ENCODE results near the gene PLCD4.

Gene PLCD4

DNA sequence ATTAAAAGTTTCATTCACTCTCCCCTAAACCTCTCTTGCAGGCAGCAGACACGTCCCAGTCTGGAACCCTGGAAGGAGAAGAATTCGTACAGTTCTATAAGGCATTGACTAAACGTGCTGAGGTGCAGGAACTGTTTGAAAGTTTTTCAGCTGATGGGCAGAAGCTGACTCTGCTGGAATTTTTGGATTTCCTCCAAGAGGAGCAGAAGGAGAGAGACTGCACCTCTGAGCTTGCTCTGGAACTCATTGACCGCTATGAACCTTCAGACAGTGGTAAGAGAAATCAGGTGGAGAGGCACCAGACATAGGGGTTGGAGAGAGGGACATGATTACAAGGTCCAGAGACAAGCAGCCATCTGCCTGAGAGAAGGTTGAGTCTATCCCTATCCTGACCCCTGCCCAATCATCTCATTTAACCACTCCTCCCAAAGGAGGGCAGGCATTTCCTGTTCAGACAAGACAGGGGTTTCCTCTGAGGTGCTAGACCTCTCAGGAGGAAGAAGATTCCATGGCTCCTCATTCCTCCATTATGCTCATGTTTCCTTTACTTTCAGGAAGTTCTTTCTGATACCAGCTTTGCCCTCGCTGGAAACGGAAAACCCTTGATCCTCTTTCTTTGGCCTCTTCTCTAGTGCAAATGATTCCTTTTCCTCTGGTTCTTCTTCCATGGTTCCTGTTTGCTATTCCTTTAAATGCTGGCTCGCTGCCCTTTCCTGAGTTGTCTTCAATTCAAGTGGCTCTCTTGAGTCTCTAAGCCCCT is 15.1 kb downstream of the PLCD4 start:
- DNase-seq, result no peak

DNA sequence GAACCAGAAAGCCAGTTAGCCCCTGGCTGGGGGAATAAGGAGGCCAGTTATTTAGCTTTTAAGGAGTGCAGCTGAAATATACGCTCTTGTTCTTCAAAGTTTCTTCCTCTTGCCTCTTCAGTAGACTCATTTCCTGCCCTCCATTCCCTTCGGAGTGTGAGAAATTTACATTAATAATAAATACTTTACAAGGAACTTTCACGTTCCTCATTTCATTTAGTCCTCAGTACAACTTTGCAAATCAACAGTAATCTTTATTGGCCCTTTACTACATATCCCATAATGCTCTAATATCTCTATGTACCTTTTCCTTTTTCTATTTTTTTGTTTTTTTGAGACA is 15.6 kb downstream of the PLCD4 start:
- DNase-seq, result no peak

DNA sequence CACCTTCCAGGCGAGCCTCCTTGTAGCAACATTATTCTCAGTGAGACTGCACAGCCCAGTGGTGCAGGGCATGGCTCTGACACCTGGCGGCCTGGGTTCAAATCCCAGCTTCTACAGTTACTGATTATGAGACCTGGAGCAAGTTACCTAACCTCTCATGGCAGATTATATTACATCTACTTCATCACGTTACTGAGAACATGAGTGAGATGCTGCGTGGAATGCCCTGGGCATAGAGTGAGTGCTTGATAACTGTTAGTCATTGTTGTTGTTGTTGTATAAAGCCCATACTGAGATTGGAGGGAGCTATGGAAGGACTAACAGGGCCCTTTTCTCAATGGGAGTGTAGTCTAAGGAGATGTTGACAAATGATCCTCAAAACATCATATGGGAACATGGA is 18.7 kb downstream of the PLCD4 start:
- no peak for DNase-seq

DNA sequence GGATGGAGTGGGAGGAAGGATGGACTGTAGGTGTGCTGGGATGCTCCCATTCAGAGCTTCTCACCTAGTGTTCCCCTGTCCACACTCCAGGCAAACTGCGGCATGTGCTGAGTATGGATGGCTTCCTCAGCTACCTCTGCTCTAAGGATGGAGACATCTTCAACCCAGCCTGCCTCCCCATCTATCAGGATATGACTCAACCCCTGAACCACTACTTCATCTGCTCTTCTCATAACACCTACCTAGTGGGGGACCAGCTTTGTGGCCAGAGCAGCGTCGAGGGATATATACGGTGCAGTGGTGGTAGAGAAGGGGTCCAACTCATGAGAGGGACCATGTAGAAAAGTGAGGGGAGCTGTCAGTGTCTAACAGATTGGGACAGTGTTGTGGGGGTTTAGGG is 20.2 kb downstream of the PLCD4 start:
- DNase-seq, result no peak

DNA sequence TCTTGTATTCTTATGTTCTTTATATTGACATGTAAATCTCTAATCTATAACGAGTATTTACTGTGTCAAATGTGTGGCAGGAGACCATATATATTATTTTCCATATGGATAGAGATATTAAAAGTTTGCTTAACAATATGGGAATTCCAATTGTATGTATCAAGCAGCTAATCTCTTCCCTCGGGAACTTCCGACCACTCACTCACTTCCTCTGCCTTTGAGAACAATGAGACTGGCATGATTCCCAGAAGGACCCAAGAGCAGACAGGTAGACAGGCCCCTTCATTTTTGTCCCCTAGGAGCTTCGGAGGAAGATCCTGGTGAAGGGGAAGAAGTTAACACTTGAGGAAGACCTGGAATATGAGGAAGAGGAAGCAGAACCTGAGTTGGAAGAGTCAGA is 24.1 kb downstream of the PLCD4 start:
- no peak for DNase-seq

DNA sequence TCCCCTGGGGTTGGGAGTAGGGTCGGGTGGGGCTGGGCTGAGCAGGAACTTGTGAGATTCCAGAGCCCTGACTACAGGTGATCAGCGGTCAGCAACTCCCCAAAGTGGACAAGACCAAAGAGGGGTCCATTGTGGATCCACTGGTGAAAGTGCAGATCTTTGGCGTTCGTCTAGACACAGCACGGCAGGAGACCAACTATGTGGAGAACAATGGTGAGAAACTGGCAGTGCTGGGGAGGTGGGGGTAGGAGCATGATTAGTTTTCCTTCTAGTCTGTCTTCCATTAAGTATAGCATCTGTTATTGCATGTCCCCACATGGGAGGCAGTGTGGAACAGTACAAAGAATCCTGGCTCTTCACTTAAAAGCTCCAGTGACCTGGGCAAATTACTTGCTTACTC is 28.0 kb downstream of the PLCD4 start:
- no peak for DNase-seq

DNA sequence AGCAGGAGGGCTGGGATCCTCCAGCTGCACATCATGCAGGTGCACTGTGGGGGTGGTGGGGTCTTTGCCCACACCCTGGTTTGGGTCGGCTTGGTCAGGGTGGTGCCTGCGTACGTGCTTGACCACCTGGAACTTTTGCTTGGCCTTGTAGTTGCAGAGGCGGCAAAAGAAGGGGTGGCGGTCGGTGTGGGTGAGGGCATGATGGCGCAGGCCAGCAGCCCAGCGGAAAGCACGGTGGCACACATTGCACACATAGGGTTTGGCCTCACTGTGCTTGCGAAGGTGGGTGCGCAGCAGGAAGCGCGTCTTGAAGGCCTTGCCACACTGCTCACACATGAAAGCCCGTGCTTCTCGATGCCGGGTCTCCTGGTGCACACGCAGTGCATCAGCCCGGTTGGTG is 30.7 kb downstream of the PLCD4 start:
- DNase-seq, result no peak

DNA sequence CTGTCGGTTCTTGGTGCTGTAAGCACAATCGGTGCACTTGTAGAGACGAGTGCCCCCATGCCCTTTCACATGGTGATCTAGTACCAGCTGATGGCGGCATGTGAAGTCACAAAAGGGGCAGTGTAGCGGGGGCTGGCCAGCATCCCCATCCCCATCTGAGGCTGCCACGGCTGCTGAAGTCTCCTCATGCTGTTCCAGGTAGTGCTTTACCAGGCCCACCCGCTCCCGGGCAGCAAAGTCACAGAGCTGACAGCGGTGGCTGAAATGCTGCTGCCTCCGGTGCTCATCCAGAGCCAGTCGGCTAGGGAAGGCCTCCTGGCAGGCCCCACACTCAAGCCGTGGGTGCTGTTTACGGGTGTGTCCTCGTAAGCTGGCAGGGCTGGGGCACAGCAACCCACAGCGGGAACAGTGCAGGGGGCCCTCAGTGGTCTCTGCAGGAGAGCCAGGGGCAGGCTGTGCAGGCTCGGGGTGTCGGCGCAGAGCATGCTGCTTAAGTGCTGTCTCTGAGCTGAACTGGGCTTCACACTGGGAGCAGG is 34.5 kb downstream of the PLCD4 start:
- no peak for DNase-seq

DNA sequence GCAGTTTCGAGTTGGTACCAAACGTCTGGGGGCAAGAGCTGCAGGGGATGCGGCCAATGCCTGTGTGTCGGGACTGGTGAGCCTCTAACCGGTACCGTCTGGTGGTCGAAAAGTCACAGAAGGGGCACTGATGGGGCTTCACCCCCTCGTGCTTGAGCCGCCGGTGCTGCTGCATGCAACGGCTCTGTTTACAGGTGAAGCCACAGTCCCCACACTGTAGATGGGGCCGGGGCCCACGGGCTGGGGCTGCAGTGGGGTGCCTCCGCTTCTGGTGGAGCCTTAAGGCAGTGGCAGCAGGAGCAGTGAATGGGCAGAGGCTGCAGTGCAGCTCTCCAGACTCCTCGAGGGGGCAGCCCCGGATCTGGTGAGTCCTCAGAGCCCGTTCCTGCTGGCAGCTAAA is 35.1 kb downstream of the PLCD4 start:
- DNase-seq, result no peak

DNA sequence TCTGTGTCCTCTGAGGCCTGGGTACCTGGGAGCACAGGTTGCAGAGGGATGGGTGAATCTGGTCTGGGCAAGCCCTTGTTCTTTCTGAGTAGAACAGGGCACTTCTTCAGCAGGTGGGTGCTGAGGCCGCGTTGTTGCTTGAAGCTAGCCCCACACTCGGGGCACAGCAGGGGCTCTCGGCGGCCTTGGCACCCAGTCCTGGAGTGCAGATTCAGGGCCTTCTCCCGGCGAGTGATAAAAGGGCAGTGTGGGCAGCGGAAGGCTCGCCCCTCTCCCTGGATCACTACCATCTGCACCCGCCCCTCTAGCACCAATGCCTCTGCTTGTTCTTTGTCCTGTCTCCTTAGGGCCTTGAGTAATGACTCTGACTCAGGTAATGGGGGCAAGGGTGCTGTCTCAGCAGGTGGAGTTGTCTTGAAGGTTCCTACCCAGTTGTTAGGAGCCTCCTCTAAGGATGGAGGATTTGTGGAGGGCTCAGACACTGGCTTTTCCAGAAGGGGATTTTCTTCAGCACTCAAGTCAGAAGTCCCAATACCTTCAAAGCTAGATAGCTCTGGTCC is 36.1 kb downstream of the PLCD4 start:
- DNase-seq, result no peak

DNA sequence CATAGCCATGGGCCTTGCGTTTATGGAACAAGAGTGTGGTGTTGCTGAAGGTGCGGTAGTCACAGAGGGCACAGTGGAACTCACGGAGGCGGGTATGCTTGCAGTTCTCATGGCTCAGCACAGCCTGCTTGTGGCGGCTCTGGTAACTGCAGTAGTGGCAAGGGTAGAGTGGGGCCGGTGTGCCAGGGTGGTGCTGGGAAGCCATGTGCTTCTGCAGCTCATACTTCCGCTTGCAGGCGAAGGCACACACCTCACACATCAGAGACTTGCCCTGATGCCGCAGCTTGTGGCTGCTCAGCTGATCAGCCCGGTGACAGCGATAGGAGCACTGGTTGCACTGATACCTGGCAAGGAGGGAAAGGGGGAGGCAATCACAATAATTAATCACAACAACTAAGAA is 37.0 kb downstream of the PLCD4 start:
- no peak for DNase-seq

DNA sequence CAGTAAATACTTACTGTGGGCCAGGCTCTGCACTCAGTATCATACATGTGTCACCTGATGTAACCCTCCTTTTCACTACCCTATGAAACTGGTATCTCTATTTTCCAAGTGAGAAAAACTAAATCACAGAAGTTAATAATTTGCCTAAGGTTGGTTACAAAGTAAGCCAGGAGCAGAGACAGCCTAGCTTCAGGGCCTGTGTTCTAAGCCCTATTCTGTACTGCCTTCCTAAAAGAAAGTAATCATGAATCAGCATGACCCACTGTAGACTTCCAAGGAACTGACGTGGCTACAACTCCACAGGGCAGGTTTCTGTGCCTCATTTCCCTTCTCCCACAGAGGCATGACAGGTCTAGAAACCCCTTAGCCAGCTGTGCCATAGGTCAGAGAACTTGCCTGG is 37.4 kb downstream of the PLCD4 start:
- DNase-seq, result no peak

DNA sequence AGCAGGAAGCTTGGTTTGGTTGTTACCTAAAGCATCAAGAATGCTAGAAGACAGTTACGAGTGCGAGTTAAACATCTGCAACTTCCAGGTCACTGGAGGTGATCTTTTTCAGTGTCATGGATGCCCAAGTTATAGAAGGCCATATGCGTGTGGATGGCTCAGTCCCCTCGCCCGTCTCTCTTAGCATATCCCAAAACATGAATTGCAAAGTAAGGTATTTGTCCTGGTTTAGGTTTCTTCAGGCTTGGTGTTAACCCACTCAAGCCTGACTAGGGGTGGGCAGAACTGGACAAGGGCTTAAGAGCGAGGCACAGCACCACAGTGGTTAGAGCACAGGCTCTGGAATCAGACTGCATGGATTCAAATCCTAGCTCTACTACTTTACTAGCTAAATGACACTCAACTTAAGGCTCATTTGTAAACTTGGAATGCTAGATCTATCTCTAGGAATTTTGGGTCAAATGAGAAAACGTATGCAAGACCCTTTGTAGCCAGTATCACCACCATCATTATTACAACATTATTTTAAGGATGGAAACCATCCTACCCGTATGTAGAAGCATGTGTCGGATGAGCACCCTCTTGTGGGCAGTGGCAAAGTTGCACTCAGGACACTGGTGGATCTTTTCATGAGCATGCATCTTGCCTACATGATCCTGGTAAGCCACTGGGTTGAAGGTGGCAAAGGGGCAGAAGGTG is 40.5 kb downstream of the PLCD4 start:
- peak; percentile 35 for DNase-seq

DNA sequence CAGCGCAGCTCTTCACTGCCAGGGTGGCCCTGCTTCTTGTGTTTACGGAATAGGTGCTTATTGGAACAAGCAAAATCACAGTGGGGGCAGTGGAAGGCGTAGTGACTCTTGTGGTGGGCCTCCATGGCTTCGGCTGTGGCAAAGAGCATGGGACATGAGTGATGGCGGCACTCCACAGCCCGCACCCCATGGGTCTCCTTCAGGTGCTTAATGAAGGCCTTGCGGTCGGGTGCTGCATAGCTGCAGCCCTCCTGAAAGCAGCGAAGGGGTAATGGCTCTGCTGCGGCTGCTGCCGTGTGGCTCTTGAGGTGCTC is 41.0 kb downstream of the PLCD4 start:
- DNase-seq, result no peak

DNA sequence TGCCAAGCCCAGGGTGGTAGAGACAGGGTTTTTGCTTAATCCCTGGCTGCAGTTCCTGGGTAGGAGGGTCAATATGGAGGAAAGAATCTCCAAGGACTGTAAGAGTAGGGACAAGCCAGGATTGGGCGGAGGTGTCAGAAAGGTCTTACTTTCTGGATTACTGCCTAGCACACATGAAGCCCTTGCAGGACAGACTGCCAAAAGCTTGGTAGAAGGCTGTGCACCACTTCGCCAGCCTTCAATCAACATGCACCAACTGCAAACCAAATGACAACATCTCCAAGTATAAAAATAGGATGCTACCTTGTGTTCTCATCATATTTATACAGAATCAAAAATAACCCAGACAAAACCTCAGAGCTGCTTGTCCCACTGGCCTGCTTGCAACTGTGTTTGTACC is 48.1 kb downstream of the PLCD4 start:
- no peak for DNase-seq

DNA sequence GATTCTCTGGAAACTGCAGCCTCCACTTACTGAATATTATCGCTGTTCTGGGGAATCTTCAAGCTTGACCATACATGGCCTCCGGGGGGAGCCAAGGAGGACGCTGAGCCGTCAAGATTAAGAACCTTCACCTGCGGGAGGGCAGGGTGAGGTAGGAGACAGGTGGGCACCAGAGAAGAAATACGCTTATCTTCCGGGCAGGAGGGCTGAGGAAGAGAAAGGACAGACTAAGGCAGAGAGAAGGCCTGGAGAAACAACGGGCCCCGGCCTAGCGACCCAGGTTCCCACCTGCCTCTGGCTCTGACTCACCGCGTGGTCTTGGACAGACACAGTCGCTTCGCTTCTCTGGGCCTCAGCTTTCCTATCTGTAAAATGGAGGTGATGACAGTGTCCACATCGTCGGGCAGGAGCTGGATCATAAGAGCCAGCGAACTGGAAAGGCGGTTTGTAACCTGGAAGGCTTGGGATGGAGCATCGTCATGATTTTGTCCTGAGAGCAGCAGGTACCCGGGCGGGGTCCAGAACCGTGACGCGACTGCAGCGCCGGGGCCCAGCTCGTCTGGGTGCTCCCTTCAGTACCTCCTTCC is 51.1 kb downstream of the PLCD4 start:
- no peak for DNase-seq

DNA sequence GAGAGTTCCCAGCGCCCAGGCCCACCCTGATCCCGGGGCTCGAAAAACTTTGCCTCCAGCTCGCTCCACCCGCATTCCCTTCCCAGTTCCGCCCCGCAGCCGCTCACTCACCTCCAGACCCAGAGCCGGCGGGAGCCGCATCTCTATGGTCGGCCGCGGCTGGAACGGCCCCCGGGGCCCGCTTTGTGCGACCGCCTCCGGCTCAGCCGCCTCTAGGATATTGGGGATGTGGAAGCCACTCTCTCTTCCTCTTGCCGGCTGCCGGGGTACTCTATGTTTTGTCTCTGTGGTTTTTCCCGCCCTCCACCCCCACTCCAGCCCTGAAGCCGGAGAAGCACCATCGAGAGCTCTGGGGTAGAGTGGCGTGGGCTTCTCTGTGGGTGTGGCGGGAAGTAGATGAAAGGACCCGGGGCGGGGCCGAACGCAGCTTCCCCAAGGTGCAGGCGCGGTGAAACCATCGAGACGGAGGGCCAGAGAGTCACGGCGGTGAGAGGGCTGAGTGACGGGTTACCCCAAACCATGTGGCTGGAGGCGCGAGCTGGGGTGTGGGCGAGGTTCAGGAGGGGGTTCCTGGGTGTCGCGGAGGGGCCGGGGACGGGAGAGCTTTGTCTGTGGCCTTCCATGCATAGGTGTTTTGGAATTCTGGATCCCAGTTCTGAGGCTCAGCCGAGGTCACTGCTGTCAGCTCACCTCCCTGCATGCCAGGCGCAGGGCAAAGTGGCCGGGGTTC is 51.7 kb downstream of the PLCD4 start, which contains the start of the genes BCS1L and ZNF142:
TSS of gene BCS1L (plus strand) at position 426 of the 730 bp plus-strand sequence. CDS start 1,305 bp downstream, outside the sequence.
TSS of gene ZNF142 (minus strand) at position 366 of the 730 bp plus-strand sequence. CDS start 3,194 bp downstream, outside the sequence.
- peak; percentile 78 for DNase-seq

DNA sequence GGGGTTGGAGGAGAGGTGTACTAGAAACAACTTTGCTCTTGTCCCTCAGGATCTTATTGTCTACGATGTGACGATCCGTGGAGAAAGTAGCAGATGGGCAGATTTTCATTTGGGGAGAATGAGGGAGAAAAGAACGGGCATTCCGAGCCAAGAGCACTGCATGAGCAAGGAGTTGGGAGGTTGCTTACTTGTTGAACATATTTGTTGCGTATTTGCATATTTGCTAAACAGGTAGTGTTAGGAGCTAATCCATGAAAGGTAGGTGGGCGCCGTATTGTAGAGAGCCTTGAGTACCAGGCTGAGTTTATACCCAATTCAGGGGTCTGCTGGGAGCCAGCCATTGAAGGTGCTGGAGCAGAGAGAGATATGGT is 52.3 kb downstream of the PLCD4 start:
- no peak for DNase-seq

DNA sequence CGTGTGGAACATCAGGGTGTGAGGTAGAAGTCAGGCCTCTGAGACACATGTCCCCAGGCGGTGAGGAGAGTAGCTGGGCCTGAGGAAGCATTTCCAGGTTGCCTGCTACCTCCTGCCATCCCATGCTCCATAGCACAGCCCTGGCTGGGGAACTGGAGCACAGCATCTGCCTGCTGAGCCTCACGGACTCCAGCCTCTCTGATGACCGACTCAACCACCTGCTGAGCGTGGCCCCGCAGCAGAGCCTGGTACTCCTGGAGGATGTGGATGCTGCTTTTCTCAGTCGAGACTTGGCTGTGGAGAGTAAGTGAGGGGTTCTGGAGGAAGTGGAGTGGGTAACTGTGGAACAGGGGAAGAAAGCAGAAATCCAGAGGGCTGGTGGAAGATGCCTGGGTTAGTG is 54.7 kb downstream of the PLCD4 start:
- DNase-seq, result no peak

DNA sequence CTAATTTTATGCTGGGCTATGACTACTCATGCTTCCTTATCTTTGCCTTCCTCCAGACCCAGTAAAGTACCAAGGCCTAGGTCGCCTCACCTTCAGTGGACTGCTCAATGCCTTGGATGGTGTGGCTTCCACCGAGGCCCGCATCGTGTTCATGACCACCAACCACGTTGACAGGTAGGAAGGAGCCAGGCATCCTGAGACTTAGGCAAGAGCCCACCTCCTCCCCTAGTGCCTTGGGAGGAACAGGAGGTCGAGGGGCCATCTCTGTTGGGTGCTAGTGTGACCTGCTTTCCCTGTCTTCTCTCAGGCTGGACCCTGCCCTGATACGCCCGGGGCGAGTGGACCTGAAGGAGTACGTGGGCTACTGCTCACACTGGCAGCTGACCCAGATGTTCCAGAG is 55.1 kb downstream of the PLCD4 start:
- DNase-seq, result no peak

DNA sequence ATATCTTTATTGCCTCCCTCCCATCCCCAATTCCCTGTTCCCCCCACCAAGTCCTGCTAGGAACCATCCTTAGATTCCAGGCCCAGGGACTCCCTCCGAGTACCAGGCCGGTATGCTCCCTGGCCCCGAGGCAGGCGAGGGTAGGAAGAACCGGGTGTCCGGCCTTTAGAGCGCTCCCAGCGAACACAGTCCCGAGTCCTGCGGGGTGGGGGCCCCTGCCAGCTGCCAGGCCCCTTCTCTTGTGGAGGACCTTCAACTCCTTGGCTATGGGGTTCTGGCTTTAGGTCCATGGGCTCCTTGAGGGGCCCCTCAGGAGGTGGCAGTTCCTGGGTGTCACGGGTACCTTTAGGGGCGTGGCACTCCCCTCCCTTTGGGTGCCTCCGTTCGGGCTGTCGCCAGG is 56.2 kb downstream of the PLCD4 start:
- DNase-seq, result no peak

DNA sequence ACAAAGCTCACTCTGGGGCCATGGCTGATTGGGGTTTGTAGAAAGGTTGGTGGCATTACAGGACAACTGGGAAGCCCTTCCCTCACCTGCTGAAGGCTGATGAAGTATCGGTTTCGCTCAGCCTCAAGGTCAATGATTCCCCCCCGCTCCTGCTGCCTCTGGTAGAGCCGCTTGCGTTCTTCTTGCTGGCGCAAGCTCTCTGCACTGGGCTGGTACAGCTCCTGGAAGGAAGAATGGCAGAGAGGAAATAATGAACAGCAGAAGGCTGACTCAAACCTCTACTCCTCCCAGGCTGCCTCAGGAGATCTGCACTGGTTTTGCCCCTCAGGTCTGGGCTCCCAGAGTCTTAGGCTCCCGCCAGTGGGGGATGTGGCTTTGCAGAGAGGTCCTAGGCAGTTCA is 57.0 kb downstream of the PLCD4 start:
- no peak for DNase-seq

DNA sequence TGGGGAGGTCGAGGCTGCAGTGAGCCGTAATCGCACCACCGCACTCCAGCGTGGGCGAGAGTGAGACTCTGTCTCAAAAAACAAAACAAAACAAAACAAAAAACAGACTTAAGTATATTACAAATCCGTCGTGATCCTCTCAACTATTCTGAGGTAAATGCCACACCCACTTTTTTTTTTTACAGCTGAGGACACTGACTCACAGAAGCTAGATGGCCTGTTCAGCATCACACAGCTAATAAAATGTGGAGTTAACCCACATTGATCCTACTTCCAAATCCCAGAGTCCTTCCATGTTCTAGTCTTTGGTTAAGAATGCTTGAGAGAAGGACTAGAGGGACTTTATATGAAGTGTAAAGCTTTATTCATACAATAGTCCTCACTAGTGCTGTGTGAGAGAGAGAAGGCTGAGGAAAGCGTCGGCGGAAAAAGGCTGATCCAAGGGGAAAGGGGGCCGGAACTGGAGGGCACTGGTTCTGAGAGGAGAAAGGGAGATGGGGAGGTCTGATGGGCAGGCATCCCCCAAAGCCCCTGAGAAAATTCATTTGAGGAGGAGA is 63.5 kb downstream of the PLCD4 start:
- no peak for DNase-seq
